Lung microvascular endothelial cell (primary cell): ENCODE measurements around the gene MCTP1. TPM values are rescaled to one million over a fixed set of nuclear protein-coding genes. Genes with fewer than 3 reads are reported as not detected.

Source experiments
- DNase-seq, 2 donors: peaks; one replicate each; pipeline versions ENCODE4 v3.0.0 to v3.0.0-alpha.2; 2010; ENCODE audit warnings: low read depth in 2 of 2
- total RNA-seq: library from RNA; depleted of rRNA; stranded (reverse); fragments of >200 nt; gene quantifications from 2 replicates; pipeline ENCODE4 v1.2.1, GENCODE V29; 2014

The MCTP1 gene
- total RNA-seq, 1 donor from 2014 or later, result 55.8 TPM

DNA sequence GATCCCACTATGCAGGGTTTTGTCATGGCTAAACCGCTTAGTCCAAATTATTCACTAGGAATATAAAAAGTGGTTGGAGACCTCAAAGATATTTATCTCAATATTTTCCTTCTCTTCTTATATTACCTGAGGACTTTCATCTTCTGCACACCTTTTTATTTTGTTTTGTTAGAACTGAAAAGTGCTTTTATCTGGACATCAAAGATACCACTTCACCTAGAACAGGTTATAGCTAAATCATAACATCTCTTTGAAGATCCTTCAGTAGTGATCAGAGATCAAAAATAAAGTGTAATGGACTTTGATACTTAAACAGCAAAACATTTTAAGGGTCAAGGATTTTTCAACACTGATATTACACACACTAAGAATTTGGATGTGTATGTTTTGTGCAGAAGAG is 160.2 kb downstream of the MCTP1 start:
- no peak for DNase-seq

DNA sequence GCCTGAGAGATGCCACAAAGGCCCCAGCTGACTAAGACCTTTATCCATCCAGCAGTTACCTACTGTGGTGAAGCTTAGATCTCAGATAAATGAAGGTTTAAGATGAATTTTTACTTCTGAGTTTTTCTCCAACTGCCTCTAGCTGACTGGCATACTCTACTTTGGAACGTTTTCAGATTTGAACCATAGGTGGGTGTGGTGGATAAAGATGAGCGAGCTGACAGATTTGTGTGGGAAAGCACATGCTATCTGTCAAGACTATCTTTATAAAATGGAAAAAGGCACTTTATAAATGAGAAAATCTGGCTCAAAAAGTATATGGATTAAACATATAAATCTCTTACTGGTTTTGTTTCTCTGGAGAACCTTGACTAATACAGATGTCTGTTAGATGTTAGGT is 160.8 kb downstream of the MCTP1 start:
- no peak for DNase-seq

DNA sequence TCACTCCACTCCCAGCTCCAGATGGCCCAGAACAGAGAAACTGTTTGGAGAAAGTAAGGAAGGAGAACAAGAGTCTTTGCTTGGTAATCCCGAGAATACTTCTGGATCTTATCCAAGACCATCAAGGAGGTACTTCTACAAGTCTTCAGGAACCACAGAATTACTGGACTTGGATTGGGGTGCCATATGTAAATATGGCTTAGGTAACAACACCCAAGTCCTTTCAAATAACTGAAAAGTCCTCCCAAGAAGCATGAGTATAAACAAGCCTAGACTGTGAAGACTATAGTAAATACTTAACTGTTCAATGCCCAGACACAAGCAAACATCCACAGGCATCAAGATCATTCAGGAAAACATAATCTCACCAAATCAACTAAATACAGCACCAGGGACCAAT is 170.0 kb downstream of the MCTP1 start:
- no peak for DNase-seq

DNA sequence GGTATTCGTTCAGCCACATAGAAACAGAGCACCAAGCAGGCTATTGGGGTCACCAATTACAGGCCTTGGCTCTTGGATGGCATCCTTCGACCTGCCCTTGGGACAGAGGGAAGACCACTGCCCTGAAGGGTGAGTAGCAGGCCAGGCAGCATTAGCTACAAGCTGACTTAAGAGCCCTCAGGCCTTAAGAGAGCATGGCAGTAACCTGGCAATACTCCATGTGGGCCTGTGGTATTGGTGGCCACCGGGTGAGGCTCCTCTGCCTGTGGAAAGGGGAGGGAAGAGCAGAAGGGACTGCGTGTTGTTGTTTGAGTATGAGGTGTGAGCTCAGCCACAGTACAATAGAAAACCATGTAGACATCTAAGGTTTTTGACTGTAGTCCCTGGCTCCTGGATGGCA is 170.6 kb downstream of the MCTP1 start:
- no peak for DNase-seq

- no peak for DNase-seq
Measured at GRCh38 chr5:95113489-95113888, 171.4 kb downstream of the MCTP1 start.

- DNase-seq, result no peak
Measured at GRCh38 chr5:95111141-95111540, 173.8 kb downstream of the MCTP1 start.

DNA sequence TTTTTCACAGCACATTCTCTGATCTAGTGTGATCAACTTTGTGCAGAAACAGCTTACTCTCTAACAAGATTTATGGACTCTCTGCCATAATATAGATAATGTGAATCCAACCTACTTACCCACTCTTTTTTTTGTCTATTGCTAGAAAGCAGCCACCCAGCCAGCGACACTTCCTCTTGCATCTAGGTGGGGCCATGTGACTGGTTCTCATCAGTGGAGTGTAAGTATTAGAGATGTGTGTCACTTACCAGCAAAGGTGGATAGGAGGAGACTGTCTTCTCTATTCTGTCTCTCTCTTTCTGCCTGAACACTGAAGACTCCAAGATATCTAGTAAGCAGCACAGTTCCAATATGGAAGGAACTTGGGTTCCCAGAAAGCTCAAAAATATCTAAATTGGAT is 174.8 kb downstream of the MCTP1 start:
- DNase-seq, result no peak

GRCh38 chr5:95107138-95107537 is 177.8 kb downstream of the MCTP1 start:
- no peak for DNase-seq

- DNase-seq, result no peak
Measured at GRCh38 chr5:95105638-95106037, 179.3 kb downstream of the MCTP1 start.

DNA sequence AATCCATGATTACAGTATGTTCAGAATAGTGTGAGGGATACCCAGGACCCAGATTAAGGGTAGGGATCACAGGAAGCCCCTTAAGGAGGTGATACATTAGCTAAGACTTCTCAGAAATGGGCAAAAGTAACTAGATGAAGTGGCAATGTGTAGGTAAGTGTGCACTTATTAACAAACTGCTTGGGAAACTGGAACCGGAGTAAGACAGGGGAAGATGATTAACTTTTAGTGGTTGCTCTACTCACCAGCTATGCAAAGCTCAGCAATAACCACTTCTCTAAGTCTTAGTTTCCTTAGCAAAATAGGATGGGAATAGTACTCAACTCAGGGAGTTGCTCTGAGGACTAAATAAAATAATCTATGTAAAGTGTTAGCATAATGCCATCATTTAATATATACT is 182.2 kb downstream of the MCTP1 start:
- no peak for DNase-seq

DNA sequence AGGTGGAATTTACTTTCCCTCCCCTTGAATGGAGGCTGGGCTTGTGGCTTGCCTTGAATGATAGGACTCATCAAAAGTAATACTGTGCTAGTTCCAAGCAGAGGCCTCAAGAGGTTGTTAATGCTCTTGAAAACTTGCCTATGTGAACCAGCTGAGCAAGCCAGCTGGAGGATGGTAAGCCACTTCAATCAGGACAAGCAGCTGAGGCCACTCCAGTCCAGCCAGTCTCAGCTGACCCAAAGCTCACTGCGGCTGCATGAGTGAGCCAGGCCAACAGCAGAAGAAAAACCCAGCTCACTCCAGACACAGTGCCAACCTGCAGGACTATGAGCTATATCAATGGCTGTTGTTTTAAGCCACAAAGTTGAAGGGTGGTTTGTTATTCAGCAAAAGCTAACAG is 182.8 kb downstream of the MCTP1 start:
- no peak for DNase-seq

DNA sequence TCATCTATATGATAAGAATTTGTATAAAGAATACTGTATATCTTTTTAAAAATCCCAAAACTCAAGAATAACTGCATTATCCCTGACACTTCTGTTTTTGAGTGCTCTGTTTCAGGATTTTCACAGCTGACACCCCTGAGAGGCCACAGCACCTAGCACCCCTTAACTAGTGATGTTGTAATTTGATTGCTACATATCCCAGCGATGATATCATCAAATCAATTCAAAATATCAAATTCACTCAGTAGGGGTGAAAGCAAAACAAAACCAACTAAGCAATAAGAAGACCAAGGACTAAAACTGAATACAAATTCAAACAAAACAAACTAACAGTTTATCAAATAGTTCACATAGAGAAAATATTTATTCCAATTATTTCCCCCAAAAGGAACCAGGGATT is 184.3 kb downstream of the MCTP1 start:
- DNase-seq, result no peak

GRCh38 chr5:95098012-95098411 is 186.9 kb downstream of the MCTP1 start:
- no peak for DNase-seq

DNA sequence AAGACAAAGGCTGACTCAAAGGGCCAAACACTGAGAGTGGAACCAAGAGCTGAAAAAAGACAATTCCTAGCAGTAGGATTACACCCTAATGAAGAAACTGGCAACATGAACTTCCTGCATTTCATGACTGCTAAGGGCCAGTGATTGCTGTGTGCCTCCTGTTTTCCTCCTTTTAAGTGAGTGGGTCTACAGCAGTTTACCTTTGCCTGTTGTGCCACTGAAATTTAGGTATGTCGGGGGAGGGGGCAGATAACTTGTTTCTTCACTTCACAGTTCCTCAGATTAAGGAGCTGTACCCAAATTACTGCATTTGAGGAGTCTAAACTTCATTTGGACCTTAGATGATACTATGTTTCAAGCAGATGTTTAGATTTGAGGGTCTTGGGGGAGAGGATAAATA is 191.7 kb downstream of the MCTP1 start:
- DNase-seq, result no peak

- no peak for DNase-seq
Measured at GRCh38 chr5:95090774-95091173, 194.1 kb downstream of the MCTP1 start.

GRCh38 chr5:95087816-95088317 is 197.0 kb downstream of the MCTP1 start:
- DNase-seq, result no peak

GRCh38 chr5:95086927-95087815 is 197.7 kb downstream of the MCTP1 start:
- DNase-seq, result no peak

DNA sequence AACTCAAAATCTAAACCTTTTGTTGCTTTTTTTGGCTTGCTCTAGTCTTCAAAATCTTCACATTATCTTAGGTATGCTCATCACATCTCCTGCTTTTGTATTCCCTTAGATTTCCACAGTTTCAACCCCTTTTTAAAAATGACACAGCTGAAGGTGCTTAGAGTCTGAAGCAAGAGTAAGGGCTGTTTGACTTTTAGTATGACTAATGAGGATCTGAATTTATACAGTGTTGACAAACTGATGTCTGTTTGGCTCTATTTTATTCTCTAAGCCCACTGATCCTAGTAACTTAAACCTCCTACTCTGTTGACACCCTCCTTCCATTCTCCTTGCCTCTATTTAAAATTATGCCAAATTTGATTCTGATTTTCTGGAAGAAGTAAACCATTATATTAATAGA is 200.1 kb downstream of the MCTP1 start:
- DNase-seq, result no peak

- peak in 1 of 2 donors; percentile 42 for DNase-seq
Measured at GRCh38 chr5:95083606-95084005, 201.3 kb downstream of the MCTP1 start.

DNA sequence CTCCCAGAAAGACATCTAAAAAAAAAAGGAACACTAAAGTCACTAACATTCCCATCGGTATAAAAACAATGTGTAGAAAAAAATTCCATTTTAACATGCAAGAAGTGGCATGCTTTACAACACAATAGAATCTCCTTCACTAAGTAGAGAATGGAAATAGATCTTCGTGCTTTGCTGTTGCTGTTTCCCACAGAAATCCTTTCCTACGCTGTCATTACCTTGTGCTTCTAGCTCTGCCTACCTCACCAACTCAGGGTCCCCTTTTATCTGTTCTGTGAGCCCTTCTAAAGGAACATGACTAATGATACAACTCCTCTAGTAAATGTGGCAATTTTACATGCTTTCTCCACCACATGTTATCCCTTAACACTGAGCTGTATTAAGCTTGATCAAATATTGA is 202.9 kb downstream of the MCTP1 start:
- peak; percentile 17 to 38 for DNase-seq

- peak; percentile 51 to 85 for DNase-seq
Measured at GRCh38 chr5:95081500-95081960, 203.4 kb downstream of the MCTP1 start.

DNA sequence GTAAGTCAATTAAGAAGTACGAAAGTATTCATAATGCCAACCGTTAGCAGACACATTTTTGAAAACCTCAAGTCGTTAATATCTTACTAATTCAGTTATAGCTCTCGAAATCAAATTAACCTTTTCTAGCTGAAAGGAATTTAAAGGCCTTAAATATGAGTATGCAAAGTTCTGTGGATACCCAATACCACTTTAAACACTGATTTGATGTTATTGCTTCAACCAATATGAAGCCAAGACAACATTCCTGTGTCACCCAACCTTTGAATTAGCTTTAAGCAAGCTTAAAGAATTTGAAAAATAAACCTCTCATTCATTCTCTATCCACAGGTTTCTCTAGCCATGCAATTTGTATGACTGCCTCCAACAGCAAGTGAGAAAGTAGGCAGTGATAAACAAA is 204.5 kb downstream of the MCTP1 start:
- DNase-seq, result no peak

DNA sequence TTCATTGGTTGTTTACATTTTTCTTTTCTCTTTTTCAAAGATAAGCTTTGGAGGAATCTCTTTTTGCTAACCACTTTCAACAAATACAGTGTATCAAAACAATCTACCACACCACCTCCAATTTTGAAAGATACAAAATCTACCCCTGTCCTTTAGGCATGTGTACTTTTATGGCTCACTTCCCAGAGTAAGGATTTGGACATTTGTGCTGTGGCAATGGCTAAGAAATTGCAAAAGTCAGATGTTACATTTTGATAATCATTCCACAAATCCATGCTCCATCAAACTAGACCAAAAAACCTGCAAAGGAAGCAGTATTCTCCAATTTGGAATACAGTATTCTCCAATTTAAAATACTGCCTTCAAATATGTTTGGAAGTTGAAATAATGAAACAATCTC is 204.9 kb downstream of the MCTP1 start:
- no peak for DNase-seq
